T47D (cell line): ENCODE measurements around the gene GJA10.
A peak's percentile ranks its signal among the peaks of the same experiment; 100 is the strongest.
"Not testable (repeated sequence)": the region's sequence is repeated elsewhere in the genome, so short reads cannot be mapped to it uniquely, and the experiment has no call there.

Experiments
- DNase-seq, 2 experiments: peaks; one replicate each; pipeline versions ENCODE4 v3.0.0 to v3.0.0-alpha.2; 2011 to 2012; ENCODE audit warnings: low read depth in 1 of 2, low spot score in 1 of 2
- JUND ChIP-seq: IDR thresholded peaks from 2 replicates; pipeline ENCODE4 v1.6.1; 2012; ENCODE audit warnings: low read depth
- in situ Hi-C: cut with HindIII; loops from 2 replicates; pipeline ENCODE4 v1.10.0; 2016; ENCODE audit warnings: low sequenced_read_pairs, low pct_unique_long_range_greater_than_20kb

GJA10 gene

DNA sequence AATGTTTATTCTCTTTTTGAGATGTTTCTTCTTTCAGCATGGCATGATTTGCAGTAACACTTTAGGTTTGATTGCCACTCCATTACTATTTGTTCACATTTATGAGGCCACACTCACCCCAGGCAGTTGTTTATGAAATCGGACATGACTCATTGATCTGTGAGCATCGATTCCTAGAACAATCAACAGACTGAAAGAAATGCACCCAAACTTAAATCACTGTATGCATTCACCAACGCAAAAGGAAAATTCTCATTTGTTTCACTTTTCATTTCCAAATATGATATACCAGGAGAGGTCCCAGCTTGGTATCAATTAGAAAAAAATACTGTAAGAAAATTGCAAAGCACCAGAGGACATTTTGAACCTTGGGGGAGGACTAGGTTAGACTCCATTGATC lies 5.4 kb upstream of the GJA10 start:
- no peak for DNase-seq
- in situ Hi-C loops = no loop called here
- TF ChIP-seq JUND = no peak

DNA sequence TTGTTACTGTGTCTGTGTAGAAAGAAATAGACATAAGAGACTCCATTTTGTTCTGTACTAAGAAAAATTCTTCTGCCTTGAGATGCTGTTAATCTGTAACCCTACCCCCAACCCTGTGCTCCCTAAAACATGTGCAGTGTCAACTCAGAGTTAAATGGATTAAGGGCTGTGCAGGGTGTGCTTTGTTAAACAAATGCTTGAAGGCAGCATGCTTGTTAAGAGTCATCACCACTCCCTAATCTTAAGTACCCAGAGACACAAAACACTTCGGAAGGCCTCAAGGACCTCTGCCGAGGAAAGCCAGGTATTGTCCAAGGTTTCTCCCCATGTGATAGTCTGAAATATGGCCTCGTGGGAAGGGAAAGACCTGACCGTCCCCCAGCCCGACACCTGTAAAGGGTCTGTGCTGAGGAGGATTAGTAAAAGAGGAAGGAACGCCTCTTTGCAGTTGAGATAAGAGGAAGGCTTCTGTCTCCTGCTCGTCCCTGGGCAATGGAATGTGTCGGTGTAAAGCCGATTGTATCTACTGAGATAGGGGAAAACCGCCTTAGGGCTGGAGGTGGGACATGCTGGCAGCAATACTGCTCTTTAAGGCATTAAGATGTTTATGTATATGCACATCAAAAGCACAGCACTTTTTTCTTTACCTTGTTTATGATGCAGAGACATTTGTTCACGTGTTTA lies 3.3 kb upstream of the GJA10 start:
- in situ Hi-C loops, DNase-seq: not testable (repeated sequence)

DNA sequence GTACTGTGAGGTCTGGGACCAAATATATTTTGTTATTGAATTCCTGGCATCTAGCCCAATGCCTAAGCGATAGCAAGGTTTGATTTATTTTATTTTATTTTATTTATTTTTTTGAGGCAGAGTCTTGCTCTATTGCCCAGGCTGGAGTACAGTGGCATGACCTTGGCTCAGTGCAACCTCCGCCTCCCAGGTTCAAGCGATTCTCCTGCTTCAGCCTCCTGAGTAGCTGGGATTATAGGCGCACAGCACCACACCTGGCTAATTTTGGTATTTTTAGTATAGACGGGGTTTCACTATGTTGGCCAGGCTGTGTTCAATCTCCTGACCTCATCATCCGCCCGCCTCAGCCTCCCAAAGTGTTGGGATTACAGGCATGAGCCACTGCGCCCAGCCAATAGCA lies 1.7 kb upstream of the GJA10 start:
- in situ Hi-C loops, DNase-seq: not testable (repeated sequence)

DNA sequence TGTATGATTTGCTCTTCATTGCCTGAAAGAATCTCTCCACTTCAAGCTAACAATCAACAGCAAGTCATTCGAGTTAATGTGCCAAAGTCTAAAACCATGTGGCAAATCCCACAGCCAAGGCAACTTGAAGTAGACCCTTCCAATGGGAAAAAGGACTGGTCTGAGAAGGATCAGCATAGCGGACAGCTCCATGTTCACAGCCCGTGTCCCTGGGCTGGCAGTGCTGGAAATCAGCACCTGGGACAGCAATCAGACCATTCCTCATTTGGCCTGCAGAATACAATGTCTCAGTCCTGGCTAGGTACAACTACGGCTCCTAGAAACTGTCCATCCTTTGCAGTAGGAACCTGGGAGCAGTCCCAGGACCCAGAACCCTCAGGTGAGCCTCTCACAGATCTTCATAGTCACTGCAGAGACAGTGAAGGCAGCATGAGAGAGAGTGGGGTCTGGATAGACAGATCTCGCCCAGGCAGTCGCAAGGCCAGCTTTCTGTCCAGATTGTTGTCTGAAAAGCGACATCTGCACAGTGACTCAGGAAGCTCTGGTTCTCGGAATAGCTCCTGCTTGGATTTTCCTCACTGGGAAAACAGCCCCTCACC lies 1.1 kb downstream of the GJA10 start:
- in situ Hi-C loops = no loop called here
- DNase-seq = peak; percentile 44 to 77
- TF ChIP-seq JUND = no peak

DNA sequence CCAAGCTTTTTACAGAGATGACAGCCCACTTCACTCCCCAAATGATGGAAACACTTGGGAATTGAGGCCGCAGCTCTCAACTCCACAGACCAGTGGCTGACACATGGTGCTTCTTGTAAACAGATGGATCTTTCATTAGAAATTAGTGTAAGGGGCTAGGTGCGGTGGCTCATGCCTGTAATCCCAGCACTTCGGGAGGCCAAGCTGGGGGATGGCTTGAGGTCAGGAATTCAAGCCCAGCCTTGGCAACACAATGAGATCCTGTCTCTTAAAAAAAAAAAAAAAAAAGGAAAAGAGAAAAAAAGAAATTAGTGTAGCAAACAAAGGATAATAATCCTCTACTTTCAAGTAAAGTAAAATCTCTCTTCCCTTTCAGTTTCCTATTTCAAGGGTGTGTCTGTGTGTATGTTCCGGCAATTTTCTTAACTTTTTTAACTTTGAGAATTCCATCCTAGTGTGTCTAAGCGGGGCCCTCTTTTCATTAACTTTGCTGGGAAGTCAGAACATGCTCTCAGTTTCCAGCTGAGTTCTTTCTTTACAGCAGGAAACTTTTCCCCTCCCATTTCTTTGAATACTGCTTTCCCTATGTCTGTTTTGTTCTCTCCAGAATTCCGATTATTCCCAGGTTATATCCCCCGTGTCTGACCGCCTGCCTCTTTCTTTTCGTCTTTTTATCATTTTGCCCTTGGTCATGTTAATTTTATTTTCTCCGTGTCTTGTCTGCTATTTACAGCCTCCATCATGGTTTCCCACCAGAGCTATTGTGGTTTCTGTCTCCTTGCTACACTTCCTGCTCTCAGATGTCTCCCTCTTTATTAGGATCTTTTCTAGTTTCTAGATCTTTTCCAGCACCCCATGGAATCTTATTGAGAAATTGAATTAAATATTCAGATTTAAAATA lies 16.0 kb downstream of the GJA10 start:
- in situ Hi-C loops, DNase-seq: not testable (repeated sequence)

DNA sequence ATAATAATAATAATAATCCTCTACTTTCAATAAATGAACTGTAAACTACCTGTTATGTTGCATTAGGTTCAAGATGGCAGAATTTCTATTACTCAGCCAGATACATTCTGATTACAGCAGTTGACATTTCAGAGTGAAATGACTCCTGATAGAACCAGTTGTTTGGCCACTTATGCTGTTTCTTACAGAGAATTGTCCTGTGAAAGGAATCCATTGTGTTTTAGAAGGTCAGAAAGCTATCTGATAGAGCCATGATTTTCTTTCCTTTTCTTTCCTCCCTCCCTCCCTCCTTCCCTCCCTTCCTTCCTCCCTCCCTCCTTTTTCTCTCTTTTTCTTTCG lies 16.6 kb downstream of the GJA10 start:
- DNase-seq = no peak
- no peak for TF ChIP-seq JUND
- in situ Hi-C loops = no loop called here

DNA sequence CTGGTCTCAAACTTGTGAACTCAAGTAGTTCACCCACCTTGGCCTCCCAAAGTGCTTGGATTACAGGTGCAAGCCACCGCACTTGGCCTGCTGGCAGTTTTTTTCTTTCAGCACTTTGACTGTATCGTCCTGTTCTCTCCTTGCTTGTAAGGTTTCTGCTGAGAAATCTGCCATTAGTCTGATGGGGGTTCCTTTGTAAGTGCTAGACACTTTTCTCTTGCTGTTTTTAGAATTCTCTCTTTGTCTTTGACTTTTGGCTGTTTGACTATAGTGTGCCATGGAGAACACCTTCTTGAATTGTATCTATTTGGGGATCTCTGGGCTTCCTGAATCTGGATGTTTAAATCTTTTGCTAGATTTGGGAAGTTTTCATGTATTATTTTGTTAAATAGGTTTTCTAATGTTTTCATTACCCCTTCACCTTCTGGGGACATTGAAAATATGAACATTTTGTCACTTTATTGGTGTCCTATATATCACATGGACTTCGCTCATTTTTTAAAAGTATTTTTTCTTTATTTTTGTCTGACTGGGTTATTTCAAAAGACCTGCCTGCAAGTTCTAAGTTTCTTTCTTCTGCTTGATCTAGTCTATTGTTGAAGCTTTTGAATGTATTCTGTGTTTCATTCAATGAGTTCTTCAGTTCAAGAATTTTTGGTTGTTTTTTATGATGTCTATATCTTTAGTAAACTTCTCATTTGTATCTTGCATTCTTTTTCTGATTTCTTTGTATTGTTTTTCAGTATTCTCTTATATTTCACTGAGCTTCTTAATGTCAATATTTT lies 22.1 kb downstream of the GJA10 start:
- in situ Hi-C loops = no loop called here
- no peak for TF ChIP-seq JUND
- DNase-seq = no peak

DNA sequence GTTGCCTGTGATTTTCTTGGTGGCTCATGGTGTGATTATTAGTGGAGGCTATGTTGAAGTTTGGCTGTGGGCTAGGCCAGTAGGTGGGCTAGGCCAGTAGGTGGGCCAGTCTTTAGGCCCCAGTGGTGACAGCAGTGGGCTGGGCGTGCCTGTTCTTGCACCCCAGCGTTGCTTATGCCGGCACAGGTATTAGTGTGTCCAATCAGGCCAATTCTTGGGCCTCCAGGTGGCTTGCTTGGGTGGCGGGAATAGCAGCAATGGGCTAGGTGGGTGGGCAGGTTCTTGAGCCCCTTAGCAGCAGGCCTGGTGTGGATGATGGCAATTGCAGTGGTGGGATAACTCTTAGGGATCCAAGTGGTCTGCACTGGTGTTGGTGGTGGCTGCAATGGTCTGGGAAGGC lies 22.9 kb downstream of the GJA10 start:
- in situ Hi-C loops = no loop called here
- no peak for TF ChIP-seq JUND

DNA sequence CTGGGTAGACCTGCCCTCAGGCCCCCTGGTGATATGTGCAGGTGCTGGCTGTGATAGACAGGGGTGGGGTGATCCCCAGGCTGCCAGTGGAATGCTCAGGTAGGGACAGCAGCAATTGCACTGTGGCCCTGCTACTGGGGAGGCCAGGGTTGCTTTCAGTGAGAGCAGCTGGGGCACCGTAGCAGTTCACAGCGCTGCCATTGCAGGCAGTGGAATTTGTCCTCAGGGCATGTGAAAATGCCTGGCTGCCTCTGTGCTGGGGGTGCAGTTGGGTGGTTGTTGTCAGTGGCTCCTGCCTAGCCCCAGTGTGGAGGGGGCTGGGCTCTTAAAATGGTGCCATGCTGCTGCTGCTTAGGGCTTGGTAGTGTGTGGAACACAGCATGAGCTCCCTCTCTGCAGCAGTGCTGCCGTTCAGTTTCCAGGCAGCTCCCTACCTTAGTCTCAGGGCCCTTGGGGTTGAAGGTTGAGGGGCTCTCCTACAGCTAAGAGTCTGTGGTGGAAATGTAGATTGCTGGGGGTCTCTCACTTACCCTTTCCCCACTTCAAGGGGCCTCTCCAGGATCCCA lies 23.6 kb downstream of the GJA10 start:
- DNase-seq = no peak
- in situ Hi-C loops = no loop called here
- no peak for TF ChIP-seq JUND

More for the DNA sequence above, 22.9 kb downstream of the GJA10 start:
- no peak for DNase-seq

DNA sequence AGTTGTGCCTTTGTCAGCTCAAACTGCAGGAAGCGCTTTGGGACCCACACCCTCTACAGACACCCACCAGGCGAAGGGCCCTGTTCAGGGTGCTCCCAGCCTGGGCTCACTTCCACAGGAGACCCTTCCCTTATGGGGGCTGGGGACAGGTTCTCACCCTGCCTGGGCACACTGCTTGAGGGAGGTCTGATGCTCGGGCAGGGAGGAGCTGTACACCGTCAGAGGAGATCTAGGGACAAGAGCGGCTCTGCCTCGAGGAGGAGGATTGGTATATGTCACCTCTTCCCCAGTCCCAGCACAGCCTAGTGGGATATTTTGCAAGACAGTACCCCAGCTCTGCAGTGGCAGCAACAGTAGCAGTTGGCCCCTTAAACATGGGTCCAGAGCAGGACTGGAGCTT lies 26.9 kb downstream of the GJA10 start:
- no peak for DNase-seq
- TF ChIP-seq JUND = no peak
- in situ Hi-C loops = no loop called here

DNA sequence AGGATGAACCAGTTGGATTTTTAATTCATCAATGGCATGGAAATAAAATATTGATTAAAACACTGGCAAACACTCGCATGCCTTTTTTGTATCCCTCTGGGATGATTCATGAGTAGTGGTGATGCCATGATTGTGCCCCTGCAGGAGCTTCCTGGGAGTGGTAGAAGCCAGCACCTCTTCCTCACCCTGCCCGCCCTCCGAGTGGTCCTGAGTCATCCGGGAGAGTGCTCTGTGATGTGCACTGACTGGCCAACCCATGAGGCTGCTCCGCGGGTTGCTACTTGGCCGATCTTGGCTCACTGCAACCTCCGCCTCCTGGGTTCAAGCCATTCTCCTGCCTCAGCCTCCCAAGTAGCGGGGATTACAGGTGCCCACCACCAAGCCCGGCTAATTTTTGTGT lies 27.4 kb downstream of the GJA10 start:
- no peak for TF ChIP-seq JUND
- in situ Hi-C loops = no loop called here
- no peak for DNase-seq

DNA sequence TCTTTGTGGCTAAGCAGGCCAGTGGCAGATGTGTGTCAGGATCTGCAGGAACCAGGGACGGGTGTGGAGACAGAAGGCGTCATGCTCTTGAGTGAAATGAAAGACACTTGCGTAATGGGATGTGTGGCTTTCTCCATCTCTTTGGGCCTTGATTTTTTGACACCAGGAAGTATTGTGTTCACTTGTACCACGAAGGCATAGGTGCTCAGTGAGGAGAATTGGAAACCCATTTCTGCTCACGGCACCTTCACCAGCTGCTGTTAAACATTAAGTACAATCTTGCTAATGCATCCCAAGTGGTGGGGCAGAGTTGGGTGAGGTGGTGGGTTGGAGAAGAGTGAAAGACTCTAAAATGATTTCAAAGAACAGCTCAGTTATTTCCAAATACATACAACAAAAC lies 30.0 kb downstream of the GJA10 start:
- DNase-seq = no peak
- in situ Hi-C loops = no loop called here
- TF ChIP-seq JUND = no peak

DNA sequence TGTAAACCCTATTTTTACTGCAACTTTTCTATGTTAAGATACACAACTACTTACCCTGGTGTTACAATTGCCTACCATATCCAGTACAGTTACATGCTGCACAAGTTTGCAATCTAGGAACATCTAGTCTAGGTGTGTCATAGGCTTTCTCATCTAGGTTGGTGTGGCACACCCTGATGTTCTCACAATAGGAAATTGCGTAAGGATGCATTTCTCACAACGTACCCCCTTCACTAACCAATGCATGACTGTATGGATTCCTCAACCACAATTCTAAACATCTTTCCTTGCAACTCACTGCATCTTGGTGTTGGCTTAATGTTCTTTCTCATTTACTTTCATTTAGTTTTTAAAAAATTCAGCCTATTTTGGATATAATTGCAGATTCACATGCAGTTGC lies 31.6 kb downstream of the GJA10 start:
- no peak for TF ChIP-seq JUND
- DNase-seq = no peak
- in situ Hi-C loops = no loop called here
